IPS-18c (cell line): ENCODE data around the gene MRPL47.

Experiments
- H3K4me3 ChIP-seq: 2 replicates; pipeline ENCODE4 v1.7.0; 2013; ENCODE audit warnings: low read depth, mild to moderate bottlenecking, low read length, moderate library complexity; ENCODE audit not compliant: insufficient read depth
- H3K9me3 ChIP-seq: one replicate; pipeline ENCODE4 v1.6.1; 2013; ENCODE audit warnings: mild to moderate bottlenecking, low read length, moderate library complexity; ENCODE audit not compliant: control insufficient read depth, insufficient read depth

The MRPL47 gene

DNA sequence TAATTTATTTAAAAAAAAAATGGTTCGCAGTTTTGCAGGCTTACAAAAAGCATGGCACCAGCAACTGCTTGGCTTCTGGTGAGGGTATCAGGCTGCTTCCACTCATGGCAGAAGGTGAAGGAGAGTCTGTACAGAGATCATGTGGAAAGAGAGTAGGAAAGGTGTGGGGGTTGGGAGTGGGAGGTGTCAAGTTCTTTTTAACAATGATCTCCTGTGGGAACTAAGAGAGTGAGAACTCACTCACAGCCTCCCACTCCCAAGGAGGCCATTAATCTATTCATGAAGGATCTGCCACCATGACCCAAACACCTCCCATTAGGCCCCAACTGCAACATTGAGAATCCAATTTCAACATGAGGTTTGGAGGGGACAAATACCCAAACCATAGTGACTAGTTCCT is 62.8 kb downstream of the MRPL47 start:
- H3K4me3 ChIP-seq = no peak overlapping the region
- H3K9me3 ChIP-seq = no peaks in the 10 kb centered on the region

DNA sequence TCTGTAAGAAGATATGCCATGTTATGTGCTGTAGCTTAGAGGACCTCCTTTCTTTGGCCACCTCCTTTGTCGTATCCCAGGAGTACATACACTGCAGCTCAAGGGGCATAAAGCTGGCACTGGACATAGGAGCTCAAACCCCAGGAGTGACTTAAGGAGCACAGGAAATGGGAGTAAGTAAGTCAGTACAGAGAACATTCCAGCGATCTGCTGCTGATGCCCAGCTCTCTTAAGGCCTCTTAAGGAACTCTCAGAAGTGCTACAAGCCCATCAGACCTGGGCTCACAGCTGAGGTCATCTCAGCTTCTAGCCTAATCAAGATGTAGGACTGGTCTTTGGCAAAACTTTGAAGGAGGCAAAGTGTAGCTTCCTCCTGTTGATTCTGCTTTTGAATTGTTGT is 63.3 kb downstream of the MRPL47 start:
- Histone ChIP-seq H3K9me3 (no peaks in the 10 kb centered on the region), H3K4me3 (no peak overlapping the region)
